H1 (cell line): Measurements from ENCODE around the gene FMN2. TPM values are rescaled to one million over a fixed set of nuclear protein-coding genes. Genes with fewer than 3 reads are reported as not detected.

Experiments used
- BACH1 ChIP-seq: IDR thresholded peaks from 2 replicates; pipeline ENCODE4 v1.6.1; 2012; ENCODE audit warnings: low read length, improper control_type of control experiment
- NANOG ChIP-seq: IDR thresholded peaks from 2 replicates; pipeline ENCODE4 v1.6.1; 2011; ENCODE audit warnings: low read length, low read depth, mild to moderate bottlenecking, inconsistent platforms; ENCODE audit not compliant: insufficient read depth, poor library complexity, severe bottlenecking
- RAD21 ChIP-seq, 2 experiments: IDR thresholded peaks in 1 of 2; conservative IDR thresholded peaks in 1 of 2; 2 replicates each; pipeline ENCODE4 v1.6.1; 2011; ENCODE audit warnings: low read depth in 2 of 2, low read length in 2 of 2, improper control_type of control experiment in 1 of 2, inconsistent platforms in 1 of 2, mild to moderate bottlenecking in 1 of 2, moderate library complexity in 1 of 2
- SP2 ChIP-seq: IDR thresholded peaks from 2 replicates; pipeline ENCODE4 v1.6.1; 2012; ENCODE audit warnings: mild to moderate bottlenecking, low read length, inconsistent platforms
- SRF ChIP-seq: IDR thresholded peaks from 2 replicates; pipeline ENCODE4 v1.6.1; 2011; ENCODE audit warnings: mild to moderate bottlenecking, low read depth, low read length, moderate library complexity
- polyA plus RNA-seq, 7 experiments: library from polyadenylated mRNA; depleted of rRNA in 3 of 7; stranded (reverse) in 5 of 7; unstranded in 2 of 7; fragments of >200 nt in 5 of 7; fragments of 200-250 nt in 2 of 7; gene quantifications; 1 replicate in 5 of 7; 2 replicates in 1 of 7; 4 replicates in 1 of 7; pipeline versions ENCODE4 v1.2.1 to v1.2.3, GENCODE V29; 2011 to 2013; ENCODE audit warnings: missing spikeins in 2 of 7, mixed read lengths in 2 of 7
- total RNA-seq: library from RNA; stranded (reverse); fragmentation: NEBNext Ultra II Directional; extraction: Animal tissue kit (Norgen Biotek cat#: 25700); gene quantifications from 2 replicates; pipeline ENCODE4 v1.2.1, GENCODE V29; 2021
- TF ChIP-seq, protein P1 (sequence below): IDR thresholded peaks from 2 replicates; pipeline ENCODE4 v1.6.1; 2011; ENCODE audit warnings: low read length, improper control_type of control experiment

Gene FMN2
- total and polyA plus RNA-seq, 2 of the 8 experiments (the other 6 are each of a cell fraction or from before 2014, with no cell fraction given), result 0.83 to 2.0 TPM

DNA sequence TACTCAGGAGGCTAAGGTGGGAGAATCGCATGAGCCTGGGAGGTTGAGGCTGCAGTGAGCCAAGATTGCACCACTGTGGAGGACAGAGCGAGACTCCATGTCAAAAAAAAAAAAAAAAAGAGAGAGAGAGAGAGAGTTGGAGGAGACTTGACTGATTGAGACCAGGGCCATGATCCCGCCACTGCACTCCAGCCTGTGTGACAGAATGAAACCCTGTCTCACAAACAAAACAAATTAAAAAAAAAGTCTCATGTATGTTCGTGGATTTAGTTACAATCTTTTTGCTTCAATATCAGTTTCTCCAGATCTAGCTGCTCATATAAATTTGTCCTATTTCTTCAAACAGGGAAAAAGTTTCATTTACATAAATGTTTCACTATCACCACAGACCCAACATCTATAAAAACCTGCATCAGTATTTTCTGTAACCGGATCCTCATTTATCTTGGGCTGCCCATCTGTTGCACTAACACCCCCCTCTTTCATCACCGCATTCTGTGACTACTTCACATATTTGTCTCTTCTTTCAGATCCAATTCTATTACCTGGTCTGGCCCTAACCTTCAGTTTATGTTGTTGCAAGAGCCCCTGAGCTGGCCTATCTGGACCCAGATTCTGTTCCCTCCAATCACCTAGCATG is 393.2 kb downstream of the FMN2 start (continued):
- TF ChIP-seq SP2, result no peak
- TF ChIP-seq, protein P1, sequence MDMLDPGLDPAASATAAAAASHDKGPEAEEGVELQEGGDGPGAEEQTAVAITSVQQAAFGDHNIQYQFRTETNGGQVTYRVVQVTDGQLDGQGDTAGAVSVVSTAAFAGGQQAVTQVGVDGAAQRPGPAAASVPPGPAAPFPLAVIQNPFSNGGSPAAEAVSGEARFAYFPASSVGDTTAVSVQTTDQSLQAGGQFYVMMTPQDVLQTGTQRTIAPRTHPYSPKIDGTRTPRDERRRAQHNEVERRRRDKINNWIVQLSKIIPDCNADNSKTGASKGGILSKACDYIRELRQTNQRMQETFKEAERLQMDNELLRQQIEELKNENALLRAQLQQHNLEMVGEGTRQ, result no peak
- TF ChIP-seq NANOG, result no peak
- TF ChIP-seq BACH1, result no peak
- no peak for TF ChIP-seq SRF
- no peak for TF ChIP-seq RAD21 (IDR thresholded peaks at IDR 0.05 in 1 of 2, conservative IDR thresholded peaks at IDR 0.05 in 1 of 2; ENCODE audit: low read depth in 2 of 2, low read length in 2 of 2)
